Measurements from ENCODE around the gene TCOF1.

The TCOF1 gene

DNA sequence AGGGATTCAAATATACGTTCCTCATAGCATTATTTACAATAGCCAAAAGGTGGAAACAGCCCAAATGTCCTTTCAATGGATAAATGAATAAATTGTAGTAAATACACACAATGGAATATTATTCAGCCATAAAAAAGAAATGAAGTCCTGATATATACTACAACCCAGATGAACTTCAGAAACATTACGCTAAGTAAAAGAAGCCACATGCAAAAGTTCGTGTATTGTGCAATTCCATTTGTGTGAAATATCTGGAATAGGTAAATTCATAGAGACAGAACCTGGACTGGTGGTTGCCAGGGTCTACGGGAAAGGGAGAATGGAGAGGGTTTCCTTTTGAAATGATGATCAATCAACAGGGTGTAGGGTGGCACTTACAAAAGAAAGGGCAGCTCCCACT is 42.3 kb upstream of the TCOF1 start:
- H3K9me3 ChIP-seq (ENCODE audit: control insufficient read depth in 1 of 2, low read length in 2 of 2) = no peaks in the 10 kb centered on the region
- no peak overlapping the region for H3K9ac ChIP-seq (ENCODE audit: low read depth in 1 of 2, low read length in 2 of 2)
- H3K27ac ChIP-seq (ENCODE audit: low read depth, low read length) = no peak overlapping the region
- H3K27me3 ChIP-seq (ENCODE audit: control insufficient read depth in 1 of 2, insufficient read depth in 2 of 2, low read length in 2 of 2) = no peaks in the 10 kb centered on the region
- no peak overlapping the region for H3K4me3 ChIP-seq (ENCODE audit: low read depth in 1 of 2, low read length in 2 of 2)
- H3K36me3 ChIP-seq (ENCODE audit: control insufficient read depth in 1 of 2, insufficient read depth in 2 of 2, low read length in 2 of 2) = no peaks in the 10 kb centered on the region
- no peaks in the 10 kb centered on the region for H3K4me1 ChIP-seq (ENCODE audit: control insufficient read depth in 1 of 2, insufficient read depth in 2 of 2, low read length in 2 of 2)

GRCh38 chr5:150316320-150316719 is 41.2 kb upstream of the TCOF1 start:
- H3K27me3 ChIP-seq (ENCODE audit: control insufficient read depth in 1 of 2, insufficient read depth in 2 of 2, low read length in 2 of 2) = no peaks in the 10 kb centered on the region
- no peaks in the 10 kb centered on the region for H3K4me1 ChIP-seq (ENCODE audit: control insufficient read depth in 1 of 2, insufficient read depth in 2 of 2, low read length in 2 of 2)
- H3K9me3 ChIP-seq (ENCODE audit: control insufficient read depth in 1 of 2, low read length in 2 of 2) = no peaks in the 10 kb centered on the region
- H3K4me3 ChIP-seq (ENCODE audit: low read depth in 1 of 2, low read length in 2 of 2) = no peak overlapping the region
- no peaks in the 10 kb centered on the region for H3K36me3 ChIP-seq (ENCODE audit: control insufficient read depth in 1 of 2, insufficient read depth in 2 of 2, low read length in 2 of 2)
- no peak overlapping the region for H3K27ac ChIP-seq (ENCODE audit: low read depth, low read length)
- H3K9ac ChIP-seq (ENCODE audit: low read depth in 1 of 2, low read length in 2 of 2) = no peak overlapping the region

DNA sequence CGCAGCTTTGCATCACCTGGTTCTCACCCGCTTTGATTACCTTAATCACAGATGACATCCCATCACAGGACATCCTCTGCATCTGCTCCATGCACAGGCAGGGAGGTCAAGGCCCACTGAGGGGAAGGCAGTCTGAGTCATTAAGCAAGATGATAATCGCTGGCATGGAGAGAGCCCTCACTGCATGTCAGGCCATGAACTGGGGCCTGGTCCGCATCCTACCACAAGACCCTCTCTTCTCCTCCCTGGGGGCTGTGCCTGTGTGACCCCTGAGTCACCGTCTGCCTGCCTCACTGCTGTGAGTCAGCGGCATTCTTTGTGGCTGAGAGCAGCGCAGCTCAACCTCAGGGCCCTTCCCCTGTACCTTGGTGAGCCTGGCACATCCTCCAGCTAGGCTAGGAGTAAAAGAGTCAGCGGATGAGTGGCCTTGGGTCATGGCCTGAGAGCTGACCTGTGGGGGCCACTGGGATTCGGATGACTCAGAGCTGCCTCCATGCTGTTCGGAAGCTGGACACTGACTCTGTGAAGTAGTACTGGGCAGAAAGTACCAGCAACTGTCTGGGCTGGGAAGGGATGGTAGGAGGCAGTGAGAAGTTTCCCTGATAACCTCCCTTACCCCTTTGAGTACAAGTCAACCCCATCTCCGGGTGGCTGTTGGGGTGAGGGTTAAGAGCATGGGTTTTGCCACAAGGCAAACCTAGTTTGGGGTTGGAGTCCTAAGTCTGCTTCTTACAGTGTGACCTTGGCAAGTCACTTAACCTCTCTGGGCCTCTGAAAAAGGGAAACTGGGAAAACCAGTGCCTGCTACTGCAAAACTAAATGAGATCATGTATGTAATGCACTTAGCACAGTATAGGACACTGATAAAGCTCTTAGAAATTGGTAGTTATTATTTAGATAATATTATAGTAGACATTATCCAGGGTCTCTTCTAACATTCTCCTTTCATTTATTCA is 40.2 kb upstream of the TCOF1 start:
- Histone ChIP-seq H3K9me3 (ENCODE audit: control insufficient read depth in 1 of 2, low read length in 2 of 2) (no peaks in the 10 kb centered on the region), H3K27ac (ENCODE audit: low read depth, low read length) (no peak overlapping the region)

DNA sequence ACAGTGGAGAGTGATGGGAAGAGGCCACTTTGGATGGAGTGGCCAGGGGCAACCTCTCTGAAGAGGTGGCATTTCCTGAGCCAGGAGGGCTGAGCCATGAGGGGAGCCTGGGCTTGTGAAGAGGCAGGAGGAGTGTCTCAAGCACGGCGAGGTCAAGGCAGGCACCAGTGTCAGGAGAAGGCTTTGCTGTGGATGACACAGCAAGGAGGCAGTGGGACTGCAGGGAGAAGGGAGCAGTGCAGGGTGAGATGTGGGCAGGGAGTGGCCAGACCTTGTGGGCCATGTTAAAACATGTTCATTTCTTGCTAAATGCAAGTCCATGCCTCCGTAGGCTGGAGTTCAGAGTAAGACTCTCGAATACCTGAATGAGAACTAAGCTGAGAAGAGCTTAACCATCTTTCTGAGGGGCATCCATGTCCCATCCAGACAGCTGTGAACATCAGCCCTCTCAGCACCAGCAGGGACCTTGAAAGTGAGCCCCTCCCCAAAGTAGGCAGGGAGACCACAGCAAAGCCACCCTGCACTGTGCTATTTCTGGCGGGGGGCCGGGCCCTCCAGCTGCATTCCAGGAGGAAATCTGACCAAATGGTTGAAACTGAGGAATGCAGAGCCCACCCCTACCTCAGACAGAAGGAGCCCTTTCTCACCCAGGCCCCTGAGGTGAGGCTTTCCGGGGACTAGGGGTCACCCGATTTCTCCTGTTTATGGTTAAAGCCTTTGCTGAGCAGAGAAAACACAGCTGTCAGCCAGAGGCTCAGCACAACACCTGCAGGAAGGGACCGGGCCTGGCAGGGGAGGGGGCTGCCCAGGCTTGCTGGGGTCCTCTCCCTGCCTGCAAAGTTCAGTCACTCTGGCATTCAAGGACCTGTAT is 38.6 kb upstream of the TCOF1 start:
- Histone ChIP-seq H3K9me3 (ENCODE audit: control insufficient read depth in 1 of 2, low read length in 2 of 2) (no peaks in the 10 kb centered on the region), H3K9ac (ENCODE audit: low read depth in 1 of 2, low read length in 2 of 2) (no peak overlapping the region), H3K27me3 (ENCODE audit: control insufficient read depth in 1 of 2, insufficient read depth in 2 of 2, low read length in 2 of 2) (no peaks in the 10 kb centered on the region), H3K36me3 (ENCODE audit: control insufficient read depth in 1 of 2, insufficient read depth in 2 of 2, low read length in 2 of 2) (no peaks in the 10 kb centered on the region), H3K4me3 (ENCODE audit: low read depth in 1 of 2, low read length in 2 of 2) (no peak overlapping the region), H3K4me1 (ENCODE audit: control insufficient read depth in 1 of 2, insufficient read depth in 2 of 2, low read length in 2 of 2) (no peaks in the 10 kb centered on the region), H3K27ac (ENCODE audit: low read depth, low read length) (no peak overlapping the region)

More for the DNA sequence above, 40.2 kb upstream of the TCOF1 start:
- Histone ChIP-seq H3K36me3 (ENCODE audit: control insufficient read depth in 1 of 2, insufficient read depth in 2 of 2, low read length in 2 of 2) (no peaks in the 10 kb centered on the region), H3K4me1 (ENCODE audit: control insufficient read depth in 1 of 2, insufficient read depth in 2 of 2, low read length in 2 of 2) (no peaks in the 10 kb centered on the region), H3K4me3 (ENCODE audit: low read depth in 1 of 2, low read length in 2 of 2) (no peak overlapping the region), H3K9ac (ENCODE audit: low read depth in 1 of 2, low read length in 2 of 2) (no peak overlapping the region), H3K27me3 (ENCODE audit: control insufficient read depth in 1 of 2, insufficient read depth in 2 of 2, low read length in 2 of 2) (no peaks in the 10 kb centered on the region)

GRCh38 chr5:150319484-150319790 is 38.1 kb upstream of the TCOF1 start:
- Histone ChIP-seq H3K4me1 (ENCODE audit: control insufficient read depth in 1 of 2, insufficient read depth in 2 of 2, low read length in 2 of 2) (no peaks in the 10 kb centered on the region), H3K4me3 (ENCODE audit: low read depth in 1 of 2, low read length in 2 of 2) (no peak overlapping the region), H3K36me3 (ENCODE audit: control insufficient read depth in 1 of 2, insufficient read depth in 2 of 2, low read length in 2 of 2) (no peaks in the 10 kb centered on the region), H3K9me3 (ENCODE audit: control insufficient read depth in 1 of 2, low read length in 2 of 2) (no peaks in the 10 kb centered on the region), H3K27me3 (ENCODE audit: control insufficient read depth in 1 of 2, insufficient read depth in 2 of 2, low read length in 2 of 2) (no peaks in the 10 kb centered on the region), H3K27ac (ENCODE audit: low read depth, low read length) (no peak overlapping the region), H3K9ac (ENCODE audit: low read depth in 1 of 2, low read length in 2 of 2) (no peak overlapping the region)

DNA sequence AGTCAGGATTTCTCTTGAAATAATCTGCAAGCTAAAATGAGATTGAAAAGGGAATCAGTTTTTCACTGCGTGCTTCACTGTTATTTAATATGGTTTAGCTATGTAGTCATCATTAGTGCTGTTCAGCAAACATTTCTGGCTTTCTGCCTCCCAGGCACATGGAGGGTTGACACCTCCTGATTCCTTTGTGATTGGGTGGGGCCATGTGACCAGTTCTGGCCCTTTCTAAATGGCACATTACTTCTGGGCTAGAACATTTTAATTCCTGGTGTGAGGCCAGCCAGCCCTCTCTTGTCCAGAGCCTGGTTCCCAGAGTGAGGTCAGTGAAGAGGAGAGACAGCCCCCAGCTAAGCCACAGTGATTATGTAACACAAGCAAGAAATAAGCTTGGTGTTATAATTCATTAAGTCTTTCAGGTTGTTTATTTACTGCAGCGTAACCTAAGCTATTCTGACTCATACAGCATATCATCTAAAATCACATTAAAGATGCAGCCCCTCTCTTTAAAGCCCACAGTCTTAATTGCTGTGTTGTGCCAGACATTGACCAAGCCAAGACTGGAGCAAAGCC is 37.4 kb upstream of the TCOF1 start:
- H3K4me1 ChIP-seq (ENCODE audit: control insufficient read depth in 1 of 2, insufficient read depth in 2 of 2, low read length in 2 of 2) = no peaks in the 10 kb centered on the region
- H3K4me3 ChIP-seq (ENCODE audit: low read depth in 1 of 2, low read length in 2 of 2) = no peak overlapping the region
- H3K36me3 ChIP-seq (ENCODE audit: control insufficient read depth in 1 of 2, insufficient read depth in 2 of 2, low read length in 2 of 2) = no peaks in the 10 kb centered on the region
- H3K27ac ChIP-seq (ENCODE audit: low read depth, low read length) = no peak overlapping the region
- no peaks in the 10 kb centered on the region for H3K27me3 ChIP-seq (ENCODE audit: control insufficient read depth in 1 of 2, insufficient read depth in 2 of 2, low read length in 2 of 2)
- no peaks in the 10 kb centered on the region for H3K9me3 ChIP-seq (ENCODE audit: control insufficient read depth in 1 of 2, low read length in 2 of 2)
- no peak overlapping the region for H3K9ac ChIP-seq (ENCODE audit: low read depth in 1 of 2, low read length in 2 of 2)

GRCh38 chr5:150321211-150321610 is 36.3 kb upstream of the TCOF1 start:
- no peak overlapping the region for H3K9ac ChIP-seq (ENCODE audit: low read depth in 1 of 2, low read length in 2 of 2)
- no peaks in the 10 kb centered on the region for H3K36me3 ChIP-seq (ENCODE audit: control insufficient read depth in 1 of 2, insufficient read depth in 2 of 2, low read length in 2 of 2)
- no peaks in the 10 kb centered on the region for H3K27me3 ChIP-seq (ENCODE audit: control insufficient read depth in 1 of 2, insufficient read depth in 2 of 2, low read length in 2 of 2)
- H3K4me3 ChIP-seq (ENCODE audit: low read depth in 1 of 2, low read length in 2 of 2) = no peak overlapping the region
- no peak overlapping the region for H3K27ac ChIP-seq (ENCODE audit: low read depth, low read length)
- no peaks in the 10 kb centered on the region for H3K4me1 ChIP-seq (ENCODE audit: control insufficient read depth in 1 of 2, insufficient read depth in 2 of 2, low read length in 2 of 2)
- no peaks in the 10 kb centered on the region for H3K9me3 ChIP-seq (ENCODE audit: control insufficient read depth in 1 of 2, low read length in 2 of 2)

DNA sequence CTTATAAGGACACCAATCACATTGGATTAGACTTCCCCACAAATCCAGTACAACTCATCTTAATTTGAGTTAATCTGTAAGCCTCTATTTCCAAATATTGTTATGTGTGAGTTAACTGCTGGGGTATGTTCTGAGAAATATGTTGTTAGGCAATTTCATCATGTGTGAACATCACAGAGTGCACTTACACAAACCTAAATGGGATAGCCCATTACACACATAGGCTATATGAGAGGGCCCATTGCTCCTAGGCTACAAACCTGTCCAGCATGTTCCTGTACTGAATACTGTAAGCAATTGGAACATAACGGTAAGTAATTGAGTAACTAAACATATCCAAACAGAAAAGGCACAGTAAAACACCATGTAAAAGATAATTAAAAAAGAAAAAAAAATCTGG is 35.7 kb upstream of the TCOF1 start:
- Histone ChIP-seq H3K27me3 (ENCODE audit: control insufficient read depth in 1 of 2, insufficient read depth in 2 of 2, low read length in 2 of 2) (no peaks in the 10 kb centered on the region), H3K9me3 (ENCODE audit: control insufficient read depth in 1 of 2, low read length in 2 of 2) (no peaks in the 10 kb centered on the region), H3K4me1 (ENCODE audit: control insufficient read depth in 1 of 2, insufficient read depth in 2 of 2, low read length in 2 of 2) (no peaks in the 10 kb centered on the region), H3K4me3 (ENCODE audit: low read depth in 1 of 2, low read length in 2 of 2) (no peak overlapping the region), H3K9ac (ENCODE audit: low read depth in 1 of 2, low read length in 2 of 2) (no peak overlapping the region), H3K36me3 (ENCODE audit: control insufficient read depth in 1 of 2, insufficient read depth in 2 of 2, low read length in 2 of 2) (no peaks in the 10 kb centered on the region), H3K27ac (ENCODE audit: low read depth, low read length) (no peak overlapping the region)

DNA sequence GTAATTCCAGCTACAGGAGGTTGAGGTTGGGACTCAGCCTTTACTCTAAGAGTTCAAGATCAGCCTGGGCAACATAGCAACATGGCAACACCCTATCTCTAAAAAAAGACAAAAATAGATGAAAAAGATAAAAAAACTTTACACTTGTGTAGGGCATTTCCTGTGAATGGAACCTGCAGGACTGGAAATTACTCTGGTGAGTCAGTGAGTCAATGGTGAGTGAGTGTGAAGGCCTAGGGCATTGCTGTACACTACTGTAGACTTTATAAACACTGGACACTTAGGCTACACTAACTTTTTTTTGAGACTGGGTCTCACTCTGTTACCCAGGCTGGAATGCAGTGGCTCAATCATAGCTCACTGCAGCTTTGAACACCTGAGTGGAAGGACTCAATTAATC is 35.3 kb upstream of the TCOF1 start:
- Histone ChIP-seq H3K9me3 (ENCODE audit: control insufficient read depth in 1 of 2, low read length in 2 of 2) (no peaks in the 10 kb centered on the region), H3K27me3 (ENCODE audit: control insufficient read depth in 1 of 2, insufficient read depth in 2 of 2, low read length in 2 of 2) (no peaks in the 10 kb centered on the region), H3K36me3 (ENCODE audit: control insufficient read depth in 1 of 2, insufficient read depth in 2 of 2, low read length in 2 of 2) (no peaks in the 10 kb centered on the region), H3K27ac (ENCODE audit: low read depth, low read length) (no peak overlapping the region), H3K4me3 (ENCODE audit: low read depth in 1 of 2, low read length in 2 of 2) (no peak overlapping the region), H3K4me1 (ENCODE audit: control insufficient read depth in 1 of 2, insufficient read depth in 2 of 2, low read length in 2 of 2) (no peaks in the 10 kb centered on the region), H3K9ac (ENCODE audit: low read depth in 1 of 2, low read length in 2 of 2) (no peak overlapping the region)

DNA sequence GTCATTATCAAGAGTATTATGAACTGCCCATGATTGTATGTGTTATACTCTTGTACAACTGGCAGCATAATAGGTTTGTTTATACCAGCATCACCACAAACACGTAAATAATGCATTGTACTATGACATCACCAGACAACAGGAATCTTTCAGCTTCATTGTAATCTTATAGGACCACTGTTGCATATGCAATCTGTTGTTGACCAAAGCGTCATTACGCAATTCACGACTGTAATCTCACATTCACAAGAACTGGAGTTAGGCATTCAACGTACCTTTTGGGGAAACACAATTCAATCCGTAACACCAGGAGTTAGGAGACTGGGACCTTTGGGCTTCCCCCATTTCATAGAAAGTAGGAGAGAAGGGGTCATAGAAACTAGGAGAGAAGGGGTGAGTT is 34.4 kb upstream of the TCOF1 start:
- no peak overlapping the region for H3K27ac ChIP-seq (ENCODE audit: low read depth, low read length)
- no peaks in the 10 kb centered on the region for H3K4me1 ChIP-seq (ENCODE audit: control insufficient read depth in 1 of 2, insufficient read depth in 2 of 2, low read length in 2 of 2)
- no peaks in the 10 kb centered on the region for H3K36me3 ChIP-seq (ENCODE audit: control insufficient read depth in 1 of 2, insufficient read depth in 2 of 2, low read length in 2 of 2)
- no peaks in the 10 kb centered on the region for H3K27me3 ChIP-seq (ENCODE audit: control insufficient read depth in 1 of 2, insufficient read depth in 2 of 2, low read length in 2 of 2)
- H3K9me3 ChIP-seq (ENCODE audit: control insufficient read depth in 1 of 2, low read length in 2 of 2) = no peaks in the 10 kb centered on the region
- H3K4me3 ChIP-seq (ENCODE audit: low read depth in 1 of 2, low read length in 2 of 2) = no peak overlapping the region
- H3K9ac ChIP-seq (ENCODE audit: low read depth in 1 of 2, low read length in 2 of 2) = no peak overlapping the region

Measured in duodenal mucosa (tissue), 2 donors.